Activated T-helper 17 cell treated with anti-CD3 and anti-CD28 coated beads, Interleukin-2, amount 50 U/mL, for 72 hours (primary cell): ENCODE data around the gene TCF21. TPM values are rescaled to one million over a fixed set of nuclear protein-coding genes. Genes with fewer than 3 reads are reported as not detected.
"Not testable (repeated sequence)": the region's sequence is repeated elsewhere in the genome, so short reads cannot be mapped to it uniquely, and the experiment has no call there.

Experiments used
- ATAC-seq: fragments of 150-1000 bp; cut with Tn5 transposase; replicated peaks from 2 replicates; pipeline ENCODE4 v1.10.0; 2021; ENCODE audit warnings: mild to moderate bottlenecking, moderate library complexity
- H3K27ac Mint-ChIP-seq: one replicate; pipeline ENCODE4 v1.8.0; 2022; ENCODE audit warnings: mixed read lengths
- H3K27me3 Mint-ChIP-seq: one replicate; pipeline ENCODE4 v1.8.0; 2022; ENCODE audit warnings: mixed read lengths
- H3K36me3 Mint-ChIP-seq: one replicate; pipeline ENCODE4 v1.8.0; 2022; ENCODE audit warnings: low read depth, mild to moderate bottlenecking, mixed read lengths
- H3K4me1 Mint-ChIP-seq: one replicate; pipeline ENCODE4 v1.8.0; 2022; ENCODE audit warnings: mixed read lengths
- H3K4me3 Mint-ChIP-seq: one replicate; pipeline ENCODE4 v1.8.0; 2022; ENCODE audit warnings: mild to moderate bottlenecking, mixed read lengths
- H3K9me3 Mint-ChIP-seq: one replicate; pipeline ENCODE4 v1.8.0; 2022; ENCODE audit warnings: mixed read lengths
- total RNA-seq, 2 donors: library from RNA; stranded (reverse); gene quantifications; one replicate each; pipeline ENCODE4 v1.2.3, GENCODE V29; 2022

Gene TCF21
- total RNA-seq = not detected

- H3K27me3 Mint-ChIP-seq = peaks cover 73% of the 10 kb centered on the region
- no peak for ATAC-seq
- peaks cover 17% of the 10 kb centered on the region for H3K4me1 Mint-ChIP-seq
- peaks cover 4% of the 10 kb centered on the region for H3K9me3 Mint-ChIP-seq
- H3K36me3 Mint-ChIP-seq = peaks cover 9% of the 10 kb centered on the region
- H3K27ac Mint-ChIP-seq = no peak within 1 kb of the TSS
- peak within 1 kb of the TSS; percentile 31 for H3K4me3 Mint-ChIP-seq
Measured at GRCh38 chr6:133888929-133889556, at the start of gene TCF21. TSS of gene TCF21 (plus strand) at chr6:133889113. CDS start at chr6:133889398, 285 bp downstream.

DNA sequence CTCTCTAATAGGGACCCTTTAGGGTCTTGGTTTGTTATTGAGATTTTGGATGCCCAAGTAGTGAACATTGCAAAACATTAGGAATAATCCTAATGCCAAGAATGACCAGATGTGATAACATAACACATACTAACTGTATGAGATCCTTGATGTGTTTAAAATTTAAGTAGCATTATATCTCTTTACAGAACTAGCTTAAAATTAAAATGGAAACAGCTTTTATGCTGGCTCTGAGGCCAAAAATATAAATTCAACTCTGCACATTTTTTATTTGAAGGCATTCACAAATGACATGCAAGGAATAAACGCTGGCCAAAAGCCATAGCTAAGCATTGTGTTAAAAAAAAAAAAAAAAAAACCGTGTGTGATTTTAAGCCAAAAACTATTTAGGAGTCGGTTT is 47.7 kb upstream of the TCF21 start:
- Mint-ChIP-seq H3K9me3 (no peaks in the 10 kb centered on the region), H3K4me3 (no peak overlapping the region), H3K4me1 (peaks cover 9% of the 10 kb centered on the region), H3K36me3 (no peaks in the 10 kb centered on the region), H3K27ac (no peak overlapping the region), H3K27me3 (peaks cover 18% of the 10 kb centered on the region)
- no peak for ATAC-seq

- Mint-ChIP-seq H3K27me3 (peaks cover 27% of the 10 kb centered on the region), H3K4me3 (no peak overlapping the region), H3K9me3 (no peaks in the 10 kb centered on the region), H3K27ac (no peak overlapping the region), H3K4me1 (peaks cover 2% of the 10 kb centered on the region), H3K36me3 (no peaks in the 10 kb centered on the region)
- ATAC-seq = no peak
Measured at GRCh38 chr6:133843098-133843497, 45.8 kb upstream of the TCF21 start.

DNA sequence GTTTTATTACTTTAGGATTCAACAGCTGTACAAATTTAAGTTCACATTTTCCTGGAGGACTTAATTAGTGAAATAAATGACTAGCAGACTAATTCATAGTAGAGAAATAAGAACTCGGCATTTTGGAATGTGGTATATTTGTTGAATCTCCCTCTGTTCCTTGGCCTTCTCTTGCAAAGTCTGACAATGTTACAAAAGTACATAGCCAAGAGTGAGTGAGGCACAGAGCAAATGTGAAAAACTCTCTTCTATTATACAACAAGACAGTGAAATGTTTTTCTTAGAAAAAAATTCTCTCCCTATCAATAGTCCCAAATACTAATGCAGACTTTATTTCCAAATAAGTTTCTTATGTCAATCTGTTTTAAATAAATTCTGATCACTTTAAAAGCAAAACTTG is 44.2 kb upstream of the TCF21 start:
- Mint-ChIP-seq H3K27ac (no peak overlapping the region), H3K4me3 (no peak overlapping the region), H3K36me3 (no peaks in the 10 kb centered on the region), H3K4me1 (no peaks in the 10 kb centered on the region), H3K9me3 (no peaks in the 10 kb centered on the region), H3K27me3 (peaks cover 20% of the 10 kb centered on the region)
- ATAC-seq = no peak

DNA sequence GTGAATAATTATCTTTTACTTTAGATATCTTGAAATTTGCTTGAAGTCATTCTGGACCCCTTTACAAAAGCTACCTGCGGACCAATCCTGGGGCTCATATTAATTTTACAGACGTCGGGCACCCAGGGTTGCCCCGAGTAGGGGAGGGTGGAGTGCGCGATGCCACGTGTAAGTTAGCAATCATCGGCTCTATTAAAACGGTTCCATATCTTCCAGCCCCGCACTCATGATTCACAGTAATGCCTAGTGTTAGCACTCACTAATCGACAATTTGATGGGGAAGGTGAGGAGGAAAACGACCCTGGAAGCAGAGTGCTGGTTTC is 34.9 kb upstream of the TCF21 start:
- Mint-ChIP-seq H3K4me1 (no peaks in the 10 kb centered on the region), H3K27ac (no peak overlapping the region), H3K9me3 (no peaks in the 10 kb centered on the region), H3K27me3 (peaks cover 51% of the 10 kb centered on the region), H3K36me3 (no peaks in the 10 kb centered on the region), H3K4me3 (no peak overlapping the region)
- no peak for ATAC-seq

GRCh38 chr6:133854364-133855275 is 34.3 kb upstream of the TCF21 start:
- ATAC-seq = no peak
- Mint-ChIP-seq H3K4me1 (no peaks in the 10 kb centered on the region), H3K27me3 (peaks cover 56% of the 10 kb centered on the region), H3K27ac (no peak overlapping the region), H3K9me3 (no peaks in the 10 kb centered on the region), H3K4me3 (no peak overlapping the region), H3K36me3 (no peaks in the 10 kb centered on the region)

- no peak overlapping the region for H3K27ac Mint-ChIP-seq
- H3K4me3 Mint-ChIP-seq = no peak overlapping the region
- no peak for ATAC-seq
- peaks cover 59% of the 10 kb centered on the region for H3K27me3 Mint-ChIP-seq
- no peaks in the 10 kb centered on the region for H3K9me3 Mint-ChIP-seq
- H3K4me1 Mint-ChIP-seq = no peaks in the 10 kb centered on the region
- no peaks in the 10 kb centered on the region for H3K36me3 Mint-ChIP-seq
Measured at GRCh38 chr6:133855276-133855990, 33.5 kb upstream of the TCF21 start.

DNA sequence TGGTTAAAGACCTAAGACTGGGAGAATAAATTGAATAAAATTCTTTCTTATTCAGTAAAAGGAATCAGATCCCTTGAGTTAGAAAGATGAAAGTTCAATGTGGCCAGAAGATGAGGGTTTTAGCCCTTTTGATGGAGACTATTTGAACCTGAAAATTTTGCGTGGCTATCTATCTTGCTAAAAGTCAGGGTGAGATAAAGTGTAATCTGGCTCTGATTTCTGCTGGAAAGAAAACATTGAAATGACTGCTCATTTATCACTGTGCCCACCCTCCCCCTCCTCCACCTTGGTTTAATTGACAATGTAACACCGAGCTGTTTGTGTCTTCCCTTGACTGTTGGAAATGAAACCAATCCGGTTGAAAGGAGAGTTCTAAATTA is 32.9 kb upstream of the TCF21 start:
- Mint-ChIP-seq H3K36me3 (no peaks in the 10 kb centered on the region), H3K4me3 (no peak overlapping the region), H3K4me1 (no peaks in the 10 kb centered on the region), H3K27ac (no peak overlapping the region), H3K27me3 (peaks cover 62% of the 10 kb centered on the region), H3K9me3 (no peaks in the 10 kb centered on the region)
- ATAC-seq = no peak

- Mint-ChIP-seq H3K27me3 (peaks cover 64% of the 10 kb centered on the region), H3K4me3 (no peak overlapping the region), H3K4me1 (no peaks in the 10 kb centered on the region), H3K9me3 (no peaks in the 10 kb centered on the region), H3K27ac (no peak overlapping the region), H3K36me3 (no peaks in the 10 kb centered on the region)
- no peak for ATAC-seq
Measured at GRCh38 chr6:133856911-133857310, 32.0 kb upstream of the TCF21 start.

DNA sequence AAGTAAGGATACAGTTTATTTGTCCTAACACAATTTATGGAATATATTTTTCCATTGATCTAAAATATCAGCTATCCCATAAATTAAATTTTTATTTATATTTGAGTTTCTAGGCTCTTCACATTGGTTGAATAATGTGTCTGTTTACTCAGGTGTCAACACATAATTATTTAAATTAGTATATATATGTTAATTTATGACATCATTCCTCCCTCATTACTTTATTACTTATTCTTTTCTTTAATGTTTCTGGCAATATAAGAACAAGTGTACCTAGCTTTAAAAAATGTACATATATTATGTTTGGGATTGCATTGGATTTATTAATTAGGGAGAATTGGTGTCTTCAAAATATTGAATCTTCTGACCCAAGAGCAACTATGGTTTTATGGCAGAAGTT is 31.2 kb upstream of the TCF21 start:
- peaks cover 7% of the 10 kb centered on the region for H3K9me3 Mint-ChIP-seq
- H3K4me1 Mint-ChIP-seq = no peaks in the 10 kb centered on the region
- no peaks in the 10 kb centered on the region for H3K36me3 Mint-ChIP-seq
- H3K27me3 Mint-ChIP-seq = peaks cover 69% of the 10 kb centered on the region
- no peak for ATAC-seq
- no peak overlapping the region for H3K27ac Mint-ChIP-seq
- H3K4me3 Mint-ChIP-seq = no peak overlapping the region

- H3K4me1 Mint-ChIP-seq, H3K36me3 Mint-ChIP-seq, H3K27ac Mint-ChIP-seq, ATAC-seq, H3K4me3 Mint-ChIP-seq: not testable (repeated sequence)
- peaks cover 66% of the 10 kb centered on the region for H3K27me3 Mint-ChIP-seq
- H3K9me3 Mint-ChIP-seq = peaks cover 26% of the 10 kb centered on the region
Measured at GRCh38 chr6:133861337-133861736, 27.6 kb upstream of the TCF21 start.

DNA sequence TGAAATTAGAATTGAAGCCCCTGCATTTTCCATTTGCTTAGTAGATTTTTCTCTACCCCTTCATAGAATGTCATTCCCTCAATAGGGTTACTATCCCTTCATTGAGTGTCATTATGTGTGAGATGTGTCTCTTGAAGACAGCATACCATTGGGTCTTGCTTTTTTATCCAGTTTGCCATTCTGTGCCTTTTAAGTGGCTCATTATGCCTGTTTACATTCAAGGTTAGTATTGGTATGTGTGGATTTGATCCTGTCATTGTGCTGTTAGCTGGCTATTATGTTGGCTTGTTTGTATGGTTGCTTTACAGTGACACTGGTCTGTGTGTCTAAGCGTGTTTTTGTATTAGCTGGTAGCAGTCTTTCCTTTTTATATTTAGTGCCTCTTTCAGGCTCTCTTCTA is 25.7 kb upstream of the TCF21 start:
- no peak overlapping the region for H3K27ac Mint-ChIP-seq
- no peaks in the 10 kb centered on the region for H3K4me1 Mint-ChIP-seq
- no peak for ATAC-seq
- H3K27me3 Mint-ChIP-seq = peaks cover 65% of the 10 kb centered on the region
- no peak overlapping the region for H3K4me3 Mint-ChIP-seq
- peaks cover 26% of the 10 kb centered on the region for H3K9me3 Mint-ChIP-seq
- no peaks in the 10 kb centered on the region for H3K36me3 Mint-ChIP-seq

DNA sequence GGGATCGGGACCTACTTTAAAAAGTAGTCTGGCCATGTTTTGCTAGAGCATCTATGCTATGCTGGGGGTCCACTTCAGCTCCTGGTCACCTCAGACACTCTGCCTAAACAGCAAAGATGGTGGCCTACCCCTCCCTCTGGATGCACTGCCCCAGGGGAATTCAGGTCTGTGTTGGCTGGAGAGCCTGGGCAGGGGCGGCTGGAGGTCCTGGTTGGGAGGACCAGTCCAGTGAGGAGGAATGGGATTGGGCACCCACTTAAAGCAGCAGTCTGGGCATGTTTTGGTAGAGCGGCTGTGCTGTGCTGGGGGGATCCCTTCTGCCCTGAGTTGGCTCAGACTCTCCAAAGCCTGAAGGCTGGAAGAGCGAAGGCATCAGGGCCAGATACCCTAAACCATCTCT is 23.2 kb upstream of the TCF21 start:
- Mint-ChIP-seq H3K27ac (no peak overlapping the region), H3K36me3 (no peaks in the 10 kb centered on the region), H3K9me3 (peaks cover 26% of the 10 kb centered on the region), H3K4me3 (no peak overlapping the region), H3K27me3 (peaks cover 58% of the 10 kb centered on the region), H3K4me1 (no peaks in the 10 kb centered on the region)
- no peak for ATAC-seq

DNA sequence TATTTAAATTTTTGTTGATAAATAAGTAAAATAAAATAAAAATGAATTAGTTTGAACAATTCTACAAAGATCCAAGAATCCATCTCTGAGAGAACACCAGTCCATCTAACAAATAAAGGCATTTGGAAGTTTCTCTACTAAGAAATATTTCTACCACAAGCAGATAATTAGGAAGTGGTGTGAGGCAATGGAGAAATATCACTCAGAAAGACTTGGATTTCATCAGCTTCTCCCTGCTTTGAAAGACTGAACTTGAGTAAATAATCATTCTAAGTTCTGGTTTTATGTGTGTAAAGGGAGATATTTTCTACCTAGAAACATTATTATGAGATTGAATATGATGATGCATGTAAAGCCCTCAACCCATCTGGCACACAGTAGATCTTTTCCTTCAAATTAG is 17.8 kb upstream of the TCF21 start:
- Mint-ChIP-seq H3K9me3 (no peaks in the 10 kb centered on the region), H3K36me3 (no peaks in the 10 kb centered on the region), H3K4me1 (no peaks in the 10 kb centered on the region), H3K4me3 (no peak overlapping the region), H3K27ac (no peak overlapping the region), H3K27me3 (peaks cover 33% of the 10 kb centered on the region)
- no peak for ATAC-seq

DNA sequence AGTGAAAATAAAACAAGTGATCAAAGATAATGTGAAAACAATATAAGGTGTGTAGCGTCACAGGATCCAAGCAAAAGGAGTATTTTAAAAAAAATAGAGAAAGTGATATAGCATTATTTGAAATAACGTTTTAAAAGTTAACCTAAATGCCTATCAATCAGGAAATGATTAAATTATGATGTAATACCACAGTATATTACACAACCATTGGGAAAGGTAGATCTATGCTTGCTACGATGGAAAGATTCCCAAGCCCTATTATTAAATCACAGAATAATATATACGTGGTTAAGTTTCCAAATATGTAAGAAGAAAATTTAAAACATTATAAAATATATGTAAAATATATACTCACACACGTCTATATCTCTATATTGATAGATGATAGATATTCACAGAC is 15.4 kb upstream of the TCF21 start:
- H3K36me3 Mint-ChIP-seq = no peaks in the 10 kb centered on the region
- no peaks in the 10 kb centered on the region for H3K9me3 Mint-ChIP-seq
- ATAC-seq = no peak
- no peaks in the 10 kb centered on the region for H3K4me1 Mint-ChIP-seq
- no peak overlapping the region for H3K4me3 Mint-ChIP-seq
- H3K27ac Mint-ChIP-seq = no peak overlapping the region
- H3K27me3 Mint-ChIP-seq = peaks cover 35% of the 10 kb centered on the region
